GM18519 (cell line): ENCODE results near the gene KLHL3.

Source experiments
- ATAC-seq: cut with Tn5 transposase; IDR thresholded peaks from one replicate; pipeline ENCODE4 v1.9.1; 2021; ENCODE audit warnings: mild to moderate bottlenecking, moderate library complexity; ENCODE audit not compliant: unreplicated experiment, low FRiP score

KLHL3 gene

DNA sequence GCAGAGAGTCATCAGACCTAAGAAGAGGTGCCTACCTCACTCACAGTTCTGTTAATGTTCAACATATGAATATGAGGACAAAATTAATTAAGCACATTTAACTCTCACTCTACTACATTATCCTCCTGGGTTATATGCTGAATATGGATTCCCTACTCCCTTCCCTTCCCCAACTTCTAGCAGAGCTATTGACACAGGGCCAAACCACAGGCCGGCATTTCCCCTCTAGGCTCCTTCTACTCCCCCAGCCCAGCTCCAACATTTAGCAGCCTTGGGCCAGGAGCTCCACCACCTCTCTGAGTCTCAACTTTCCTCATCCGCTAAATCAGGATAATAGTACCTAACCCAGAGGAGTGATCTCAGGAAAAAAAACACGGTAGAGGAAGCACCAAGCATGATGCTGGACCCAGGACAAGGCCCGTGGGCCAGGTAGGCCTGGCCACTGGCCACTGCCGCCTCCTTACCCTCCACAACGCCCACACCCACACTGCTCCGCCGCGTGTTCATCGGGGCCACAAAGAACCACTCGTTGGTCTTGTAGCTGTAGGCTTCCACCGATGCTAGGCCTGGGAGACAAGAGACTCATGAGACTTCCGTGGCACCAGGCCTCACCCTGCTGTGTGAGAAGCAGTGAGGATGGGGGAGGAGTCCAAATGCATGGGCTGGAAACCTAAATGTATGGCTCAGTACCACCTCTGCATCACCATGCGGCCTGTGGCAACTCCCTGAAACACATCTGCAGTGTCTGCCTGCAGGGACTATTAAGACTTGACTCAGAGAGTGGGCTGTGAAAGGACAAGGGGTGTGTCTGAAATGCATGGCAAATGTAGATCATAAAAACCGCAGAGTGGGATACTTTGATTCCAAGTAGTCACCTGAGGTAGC is 98.8 kb downstream of the KLHL3 start:
- ATAC-seq: no peak

- ATAC-seq: no peak
These were observed 99.8 kb downstream of the KLHL3 start for GRCh38 chr5:137636099-137636498.

DNA sequence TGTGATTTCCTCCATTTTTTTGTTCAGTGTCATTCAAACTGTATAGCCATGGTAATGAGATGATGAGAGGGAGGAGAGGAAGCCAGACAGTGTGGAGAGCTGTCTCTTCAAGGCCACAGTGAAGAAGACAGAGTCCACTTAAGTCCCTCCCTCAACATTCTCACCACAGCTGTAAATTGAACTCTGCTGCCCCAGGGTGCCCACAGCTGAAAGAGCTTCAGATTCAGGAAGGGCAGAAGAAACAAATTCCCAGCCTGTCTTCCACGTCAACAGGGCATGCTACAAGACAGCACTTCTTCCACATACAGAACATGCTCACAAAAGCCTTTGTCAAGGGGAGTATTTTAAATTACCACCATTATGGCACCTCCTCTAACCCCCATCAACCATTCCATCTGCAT is 100.4 kb downstream of the KLHL3 start:
- no peak for ATAC-seq

DNA sequence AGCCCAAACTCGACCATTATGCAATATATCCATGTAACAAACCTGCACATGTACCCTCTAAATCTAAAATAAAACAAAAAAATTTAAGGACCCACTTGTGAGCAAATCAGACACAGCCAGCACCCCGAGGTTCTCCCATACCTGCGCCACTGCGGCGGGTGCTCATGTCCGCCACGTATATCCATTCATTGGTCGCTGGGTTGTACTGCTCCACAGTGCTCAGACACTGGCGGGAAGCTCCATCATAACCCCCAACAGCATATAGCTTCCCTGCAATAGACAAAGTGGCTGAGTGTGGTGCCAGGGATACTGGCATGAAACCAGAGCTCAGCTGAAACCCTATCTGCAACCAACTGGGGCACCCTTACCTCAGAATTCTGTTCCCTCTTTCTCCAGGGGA is 102.0 kb downstream of the KLHL3 start:
- ATAC-seq: no peak

GRCh38 chr5:137632716-137633115 is 103.2 kb downstream of the KLHL3 start:
- ATAC-seq: no peak

GRCh38 chr5:137631453-137631852 is 104.4 kb downstream of the KLHL3 start:
- no peak for ATAC-seq

- ATAC-seq: no peak
These were observed 104.9 kb downstream of the KLHL3 start for GRCh38 chr5:137630972-137631370.

GRCh38 chr5:137630216-137630971 is 105.5 kb downstream of the KLHL3 start:
- no peak for ATAC-seq

GRCh38 chr5:137629646-137630045 is 106.2 kb downstream of the KLHL3 start:
- no peak for ATAC-seq

GRCh38 chr5:137627706-137628105 is 108.2 kb downstream of the KLHL3 start:
- no peak for ATAC-seq

GRCh38 chr5:137627293-137627692 is 108.6 kb downstream of the KLHL3 start:
- ATAC-seq: no peak

DNA sequence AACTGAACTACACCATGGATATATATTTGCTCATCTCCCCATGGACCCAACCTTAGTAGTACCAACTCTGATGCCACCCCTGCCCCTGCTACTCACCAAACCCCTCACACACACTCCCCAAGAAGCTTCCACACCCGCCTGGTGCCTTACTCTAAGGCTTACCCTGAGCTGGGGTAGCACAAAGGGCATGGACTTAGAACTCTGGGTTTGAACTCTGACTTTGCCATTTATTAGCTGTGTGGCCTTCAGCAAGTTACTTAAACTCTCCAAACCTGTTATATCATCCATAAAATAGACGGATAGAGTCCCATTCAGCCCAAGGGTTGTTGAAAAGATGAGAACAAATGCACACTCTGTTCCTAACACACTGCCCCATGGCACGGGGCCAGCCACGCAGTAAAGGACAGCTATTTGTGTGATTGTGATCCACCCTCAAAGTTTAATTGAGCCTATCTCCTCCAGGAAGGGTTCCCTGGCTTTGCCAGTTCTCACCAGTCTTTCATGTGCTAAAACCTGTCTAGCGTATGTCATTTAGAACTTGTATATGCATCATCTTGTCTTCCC is 111.0 kb downstream of the KLHL3 start:
- no peak for ATAC-seq

GRCh38 chr5:137622850-137623249 is 113.0 kb downstream of the KLHL3 start:
- ATAC-seq: peak; percentile 68

- ATAC-seq: no peak
These were observed 113.7 kb downstream of the KLHL3 start for GRCh38 chr5:137621861-137622823.

DNA sequence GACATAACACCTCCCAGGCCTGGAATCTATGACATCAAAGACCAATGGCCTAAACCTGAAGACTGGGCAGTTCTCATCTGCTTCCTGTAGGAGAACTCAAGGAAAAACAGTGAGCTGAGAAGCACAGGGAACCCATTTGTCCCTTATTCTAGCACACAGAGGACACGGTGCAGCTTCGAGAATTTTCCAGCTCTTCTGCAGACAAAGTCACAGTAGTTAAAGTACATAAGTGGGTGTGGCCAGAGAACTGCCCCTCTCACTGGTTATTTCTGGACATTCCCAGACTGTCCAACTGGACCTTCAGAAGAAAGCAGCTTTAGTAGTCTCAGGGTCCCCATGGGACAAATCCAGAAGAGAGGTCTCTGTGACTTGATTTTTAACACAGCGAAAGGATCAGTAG is 114.6 kb downstream of the KLHL3 start:
- ATAC-seq: no peak

DNA sequence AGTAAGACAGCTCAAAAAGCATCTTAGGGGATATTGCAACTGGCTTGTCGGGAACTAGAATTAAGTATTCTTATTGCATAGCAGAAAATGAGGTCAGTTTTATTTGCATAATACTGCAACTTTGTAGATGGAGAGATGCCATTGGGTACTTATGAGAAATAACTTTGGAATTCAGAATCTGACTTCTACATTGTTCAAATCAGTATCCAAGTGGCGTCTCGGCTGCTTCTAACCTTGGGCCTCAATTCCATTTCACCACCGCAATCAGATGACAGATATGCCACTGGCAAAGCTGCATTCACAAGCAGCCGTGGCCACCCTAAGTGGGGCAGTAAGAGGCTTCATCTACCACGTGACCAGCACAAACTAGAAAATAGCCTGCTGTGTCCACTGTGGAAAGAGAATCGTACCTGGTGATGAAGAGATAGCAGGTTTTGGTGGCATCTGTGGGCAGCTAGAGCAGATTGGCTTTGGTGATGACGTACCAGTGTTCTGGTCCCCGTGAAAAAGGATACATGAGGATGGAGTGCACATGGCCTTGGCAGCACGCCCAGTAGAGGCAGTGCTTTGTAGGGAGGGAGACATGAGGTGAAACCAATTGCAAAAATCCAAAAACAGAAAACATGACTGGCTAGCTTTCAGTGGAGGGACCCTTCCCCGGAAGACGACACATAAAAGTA is 116.6 kb downstream of the KLHL3 start:
- ATAC-seq: no peak

DNA sequence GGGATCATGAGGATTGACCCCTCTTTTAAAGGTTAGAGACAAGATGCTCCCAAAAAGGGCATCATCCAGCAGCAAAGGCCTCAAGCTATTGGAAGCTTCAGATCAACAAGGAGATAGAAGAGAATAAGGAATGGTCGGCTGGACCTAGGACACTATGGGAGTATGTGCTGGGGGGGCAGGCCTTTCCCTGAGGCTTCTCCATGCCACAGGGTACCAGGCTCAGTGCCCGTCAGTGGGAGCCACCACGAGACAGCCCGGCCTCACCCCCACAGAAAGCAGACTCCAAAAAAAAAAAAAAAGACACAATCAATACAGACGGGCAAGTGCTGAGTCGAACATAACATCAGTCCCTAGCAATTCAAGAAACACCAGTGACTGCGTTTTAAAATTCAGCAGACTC is 117.4 kb downstream of the KLHL3 start:
- ATAC-seq: no peak

GRCh38 chr5:137617528-137618205 is 118.2 kb downstream of the KLHL3 start:
- ATAC-seq: no peak

DNA sequence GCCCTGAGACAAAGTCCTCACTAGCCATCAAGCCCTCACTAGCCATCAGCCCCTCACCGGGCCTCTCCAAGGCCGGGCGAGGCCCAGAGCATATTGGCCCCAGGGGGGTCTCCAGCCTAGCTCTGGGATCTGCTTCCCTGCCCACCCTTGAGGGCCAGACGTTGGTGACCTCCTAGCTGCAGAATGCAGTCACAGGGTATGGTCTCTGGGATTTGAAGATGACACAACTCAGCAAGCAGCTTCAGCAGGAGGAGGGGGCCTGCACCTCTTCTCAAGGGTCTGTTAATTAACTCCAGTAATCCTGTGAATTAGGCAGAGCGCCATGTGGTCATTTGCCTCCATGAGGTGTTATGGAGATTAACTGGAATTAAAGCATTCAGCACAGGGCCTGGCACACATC is 119.8 kb downstream of the KLHL3 start:
- no peak for ATAC-seq
